Stimulated activated CD8-positive, alpha-beta memory T cell treated with anti-CD3 and anti-CD28 coated beads, Interleukin-2, amount 100 ng/mL, for 1 hour (primary cell): ENCODE results near the gene NOSTRIN.
"Not testable (repeated sequence)": the region's sequence is repeated elsewhere in the genome, so short reads cannot be mapped to it uniquely, and the experiment has no call there.

Experiments used
- DNase-seq, 2 donors: peaks; one replicate each; pipeline ENCODE4 v3.0.0-alpha.2; 2020; ENCODE audit warnings: low read depth in 2 of 2

The NOSTRIN gene, protein sequence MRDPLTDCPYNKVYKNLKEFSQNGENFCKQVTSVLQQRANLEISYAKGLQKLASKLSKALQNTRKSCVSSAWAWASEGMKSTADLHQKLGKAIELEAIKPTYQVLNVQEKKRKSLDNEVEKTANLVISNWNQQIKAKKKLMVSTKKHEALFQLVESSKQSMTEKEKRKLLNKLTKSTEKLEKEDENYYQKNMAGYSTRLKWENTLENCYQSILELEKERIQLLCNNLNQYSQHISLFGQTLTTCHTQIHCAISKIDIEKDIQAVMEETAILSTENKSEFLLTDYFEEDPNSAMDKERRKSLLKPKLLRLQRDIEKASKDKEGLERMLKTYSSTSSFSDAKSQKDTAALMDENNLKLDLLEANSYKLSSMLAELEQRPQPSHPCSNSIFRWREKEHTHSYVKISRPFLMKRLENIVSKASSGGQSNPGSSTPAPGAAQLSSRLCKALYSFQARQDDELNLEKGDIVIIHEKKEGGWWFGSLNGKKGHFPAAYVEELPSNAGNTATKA

GRCh38 chr2:168801961-168802858 is at the start of gene NOSTRIN:
TSS of gene NOSTRIN (plus strand) at chr2:168802637. CDS start at chr2:168802647, 10 bp downstream.
- no peak for DNase-seq

GRCh38 chr2:168753765-168754329 is 48.6 kb upstream of the NOSTRIN start:
- DNase-seq, result no peak

- no peak for DNase-seq
Observed at GRCh38 chr2:168757223-168757622, 45.2 kb upstream of the NOSTRIN start.

DNA sequence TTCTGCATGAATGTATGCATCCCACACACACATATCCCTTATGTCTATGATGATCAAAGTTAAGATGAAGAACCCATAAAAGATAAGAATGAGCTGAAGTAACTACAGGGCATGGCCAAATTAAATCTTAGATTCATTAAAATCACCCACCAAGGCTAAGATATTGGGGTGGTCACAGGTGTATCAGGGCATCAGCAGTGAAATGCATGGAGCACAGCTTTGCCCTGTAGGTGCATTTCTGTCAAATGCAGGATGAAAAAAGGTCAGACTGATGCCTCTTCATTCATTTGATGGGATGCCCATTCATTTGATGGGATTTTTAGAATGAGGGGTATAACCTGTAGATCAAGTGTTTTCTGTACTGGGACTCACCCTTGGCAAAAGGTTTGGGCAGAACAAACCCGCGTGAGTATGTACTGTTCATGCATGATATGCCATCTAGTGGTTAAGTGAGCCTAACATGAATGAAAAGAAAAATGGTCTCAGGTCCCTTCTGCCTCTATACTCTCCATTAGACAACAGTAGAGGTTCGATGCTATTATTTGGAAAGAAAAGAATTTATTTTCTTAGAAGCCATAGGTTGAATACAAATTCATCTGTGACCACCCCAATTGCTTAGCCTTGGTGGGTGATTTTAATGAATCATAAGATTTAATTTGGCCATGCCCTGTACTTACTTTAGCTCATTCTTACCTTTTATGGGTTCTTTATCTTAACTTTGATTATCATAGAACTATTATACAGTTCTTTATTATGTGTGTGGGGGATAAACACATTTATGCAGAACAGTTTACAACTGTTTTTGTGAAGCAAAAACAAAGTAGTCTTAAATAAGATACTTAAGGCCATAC is 43.2 kb upstream of the NOSTRIN start:
- DNase-seq, result no peak

DNA sequence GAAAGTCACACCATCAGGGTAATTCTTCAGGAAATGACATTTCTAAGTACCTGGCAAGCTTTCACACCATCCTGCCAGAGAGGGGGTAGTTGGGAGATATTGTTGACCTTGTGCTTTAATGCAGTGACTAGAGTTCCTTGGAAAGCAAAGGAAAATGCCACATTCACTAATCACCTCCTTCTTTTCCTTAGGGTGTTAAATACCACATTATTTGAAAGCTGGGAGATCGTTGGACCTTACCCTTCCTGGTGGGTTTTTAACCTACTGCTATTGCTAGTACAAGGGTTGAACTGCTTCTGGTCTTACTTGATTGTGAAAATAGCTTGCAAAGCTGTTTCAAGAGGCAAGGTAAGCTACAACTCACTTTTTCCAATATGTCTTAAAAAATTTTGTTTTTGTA is 37.0 kb upstream of the NOSTRIN start:
- DNase-seq, result no peak

GRCh38 chr2:168766600-168766999 is 35.8 kb upstream of the NOSTRIN start:
- DNase-seq, result no peak

GRCh38 chr2:168767258-168767657 is 35.2 kb upstream of the NOSTRIN start:
- no peak for DNase-seq

- DNase-seq, result not testable (repeated sequence)
Observed at GRCh38 chr2:168768357-168768756, 34.1 kb upstream of the NOSTRIN start.

- no peak for DNase-seq
Observed at GRCh38 chr2:168770796-168771195, 31.6 kb upstream of the NOSTRIN start.

DNA sequence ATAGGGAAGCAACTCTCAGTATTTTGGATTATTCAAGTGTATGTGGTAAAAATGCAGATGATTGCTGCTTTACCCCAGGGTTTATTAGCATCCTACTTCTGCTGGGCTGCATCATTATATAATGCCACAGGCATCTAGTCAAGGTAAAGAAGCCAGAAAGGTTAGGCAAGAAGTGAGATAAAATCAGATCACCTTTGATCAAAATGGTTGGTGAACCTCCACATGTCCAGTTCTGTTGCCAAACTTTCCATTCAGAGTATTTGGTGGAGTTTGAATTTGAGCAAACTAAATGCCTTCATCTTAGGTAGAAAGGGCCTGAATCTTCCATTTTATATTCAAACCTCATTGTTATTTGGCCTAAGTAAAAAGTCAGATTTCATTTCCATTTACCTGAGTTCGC is 29.7 kb upstream of the NOSTRIN start:
- DNase-seq, result no peak

- DNase-seq, result no peak
Observed at GRCh38 chr2:168773128-168773527, 29.3 kb upstream of the NOSTRIN start.

GRCh38 chr2:168773719-168774521 is 28.5 kb upstream of the NOSTRIN start:
- no peak for DNase-seq

DNA sequence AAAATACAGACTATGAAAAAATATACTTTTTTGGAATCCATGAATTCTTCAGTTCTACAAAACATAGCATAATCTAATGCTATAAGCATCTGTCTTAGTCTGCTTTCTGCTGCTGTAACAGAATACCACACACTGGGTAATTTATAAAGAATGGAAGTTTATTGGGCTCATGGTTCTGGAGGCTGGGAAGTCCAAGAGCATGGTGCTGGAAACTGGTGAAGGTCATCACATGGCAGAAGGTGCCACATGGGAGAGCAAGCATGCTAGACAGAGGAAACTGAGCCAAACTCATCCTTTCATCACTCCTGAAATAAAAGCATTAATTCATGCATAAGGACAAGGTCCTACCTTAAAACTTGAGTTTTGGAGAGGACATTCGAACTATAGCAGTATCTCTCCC is 26.6 kb upstream of the NOSTRIN start:
- no peak for DNase-seq

GRCh38 chr2:168780669-168781071 is 21.8 kb upstream of the NOSTRIN start:
- no peak for DNase-seq

DNA sequence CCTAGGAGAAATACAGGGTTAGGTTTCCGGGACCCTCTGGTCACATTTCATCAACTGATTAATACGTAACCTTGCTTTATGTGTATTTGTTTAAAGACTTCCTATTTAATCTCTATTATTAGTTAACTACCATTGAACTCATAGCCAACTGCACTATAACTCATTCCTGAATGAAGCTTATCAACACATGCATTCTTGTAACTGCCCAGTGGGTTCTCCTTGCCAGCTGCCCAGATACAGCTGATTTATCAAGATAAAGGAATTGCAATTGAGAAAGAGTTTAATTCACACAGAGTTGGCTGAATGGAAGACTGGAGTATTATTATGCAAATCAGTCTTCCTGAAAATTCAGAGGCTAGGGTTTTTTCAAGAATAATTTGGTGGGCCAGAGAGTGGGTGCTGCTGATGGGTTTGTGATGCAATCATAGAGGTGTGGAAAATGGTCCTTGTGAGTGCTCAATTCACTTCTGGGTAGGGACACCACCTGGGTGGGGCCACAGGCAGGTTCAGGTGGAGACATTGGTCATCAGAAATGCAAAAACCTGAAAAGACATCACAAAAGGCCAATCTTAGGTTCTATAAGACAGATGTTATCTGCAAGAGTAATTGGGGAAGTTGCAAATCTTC is 21.1 kb upstream of the NOSTRIN start:
- no peak for DNase-seq

DNA sequence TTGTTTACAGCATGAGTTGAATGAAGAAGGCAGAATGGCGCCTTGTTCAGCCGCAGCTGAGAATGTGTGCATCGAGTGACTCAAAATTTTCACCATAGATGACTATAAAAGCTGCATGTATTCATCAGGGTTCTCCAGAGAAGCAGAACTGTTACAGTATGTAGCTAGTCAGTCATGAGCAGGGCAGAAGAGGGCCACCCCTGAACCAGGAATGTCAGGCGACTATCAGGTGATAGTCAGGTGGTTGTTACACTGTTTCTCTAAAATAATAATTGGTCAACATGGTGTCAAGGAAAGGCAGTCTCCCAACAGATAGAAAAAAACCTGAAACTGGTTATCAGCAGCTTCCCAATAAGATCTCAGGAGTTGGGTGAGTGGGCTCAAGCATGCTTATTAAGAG is 20.2 kb upstream of the NOSTRIN start:
- DNase-seq, result no peak

DNA sequence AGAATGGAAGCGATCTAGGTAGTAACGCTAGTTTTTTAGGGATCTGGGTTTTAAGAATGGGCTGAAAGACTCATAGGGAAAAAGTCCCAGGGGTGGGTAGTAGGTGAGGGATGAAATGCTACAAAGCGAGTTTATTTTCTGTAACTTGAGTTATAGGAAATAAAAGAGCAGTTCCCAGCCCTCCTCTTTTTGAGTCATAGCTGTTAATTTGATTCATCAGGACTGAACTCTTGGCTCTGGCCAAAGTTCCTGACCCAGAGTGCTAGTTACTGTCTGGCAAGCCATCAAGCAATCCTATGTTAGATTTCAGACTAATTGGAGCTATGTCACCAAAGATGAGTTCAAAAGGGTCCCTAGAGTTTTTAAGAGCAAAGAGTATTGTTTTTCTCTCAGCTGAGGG is 17.4 kb upstream of the NOSTRIN start:
- no peak for DNase-seq

DNA sequence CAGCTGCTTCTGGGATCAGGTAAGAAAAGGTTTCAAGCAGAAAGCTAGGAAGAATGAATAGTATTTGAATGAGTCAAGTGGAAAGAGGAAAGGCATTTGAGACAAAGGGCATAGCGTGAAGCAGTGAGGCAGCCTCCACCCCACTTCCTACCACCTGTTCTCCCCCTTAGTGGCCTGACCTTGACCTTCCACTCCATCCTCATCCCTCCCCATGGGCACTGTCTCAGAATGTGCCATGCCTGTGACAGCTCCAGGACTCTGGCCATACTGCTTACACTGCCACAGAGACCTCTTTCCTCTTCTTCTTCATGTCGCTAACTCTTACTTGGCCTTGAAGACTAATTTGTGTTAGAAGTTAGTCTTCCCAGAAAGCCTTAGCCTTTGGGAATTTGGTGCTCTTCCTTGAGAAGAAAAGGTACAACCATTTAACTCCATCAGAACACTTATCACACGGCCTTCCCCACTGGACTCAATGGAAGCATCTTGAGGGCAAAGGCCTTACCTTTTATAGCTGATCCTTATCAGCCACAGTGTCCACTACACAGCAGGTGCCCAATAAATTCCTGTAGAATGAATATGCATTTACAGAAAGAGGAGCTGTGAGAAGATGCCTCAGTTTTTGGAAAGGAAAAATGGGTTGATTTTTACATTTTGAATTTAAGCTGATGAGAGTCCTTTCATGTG is 15.2 kb upstream of the NOSTRIN start:
- DNase-seq, result no peak

DNA sequence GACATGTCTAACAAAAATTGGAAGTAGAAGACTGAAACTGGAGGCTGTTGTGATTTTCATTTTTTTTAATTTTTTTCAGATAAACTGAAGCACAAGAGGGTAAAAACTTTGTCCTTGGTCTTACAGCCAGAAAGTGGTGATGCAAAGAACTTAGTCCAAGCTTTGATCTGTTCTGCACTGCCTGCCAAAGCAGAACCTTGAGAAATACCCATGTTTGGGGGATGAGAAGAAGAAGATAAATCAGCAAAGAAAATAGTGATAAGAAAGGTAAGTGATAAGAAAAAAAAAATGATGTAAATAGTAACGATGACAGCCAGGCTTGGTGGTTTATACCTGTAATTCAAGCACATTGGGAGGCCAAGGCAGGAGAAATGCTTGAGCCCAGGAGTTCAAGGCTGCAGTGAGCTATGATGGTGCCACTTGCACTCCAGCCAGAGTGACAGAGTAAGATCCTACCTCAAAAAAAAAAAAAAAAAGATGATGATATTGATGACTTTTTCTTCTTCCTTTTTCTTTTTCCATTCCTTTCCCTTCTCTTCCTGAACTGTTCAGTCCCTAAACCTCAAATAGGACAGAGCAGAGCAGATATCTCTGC is 14.6 kb upstream of the NOSTRIN start:
- no peak for DNase-seq
